ENCODE results near the gene DRC1.

DNA sequence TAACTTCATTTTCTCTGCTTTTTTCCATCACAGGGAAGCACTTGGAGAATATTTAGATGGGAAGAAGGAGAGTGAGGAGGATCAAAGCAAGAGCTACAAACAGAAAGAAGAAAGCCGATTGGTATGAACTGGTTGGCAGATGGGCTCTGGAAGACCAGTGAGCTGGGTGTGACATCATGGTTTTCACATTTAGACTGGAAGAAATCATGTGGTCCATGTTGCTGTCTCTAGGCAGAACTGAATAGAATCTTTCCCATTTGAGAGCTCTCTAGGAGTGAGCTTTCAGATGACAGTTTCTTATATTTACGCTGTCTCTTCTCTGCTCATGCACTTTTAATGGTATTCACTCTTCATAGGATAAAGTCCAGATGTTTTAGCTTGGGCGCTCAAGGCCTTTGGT is 12.6 kb downstream of the DRC1 start:
- TF ChIP-seq USF2 (IDR thresholded peaks at IDR 0.05; ENCODE audit: low read depth, low read length) (no peak), POLR2A (IDR thresholded peaks at IDR 0.05; ENCODE audit: low read depth, low read length) (no peak), SMC3 (IDR thresholded peaks at IDR 0.05; ENCODE audit: low read depth, low read length) (no peak), BHLHE40 (IDR thresholded peaks at IDR 0.05; ENCODE audit: low read depth, low read length) (no peak), FOS (IDR thresholded peaks at IDR 0.05; ENCODE audit: low read depth, low read length) (no peak), RAD21 (IDR thresholded peaks at IDR 0.05; ENCODE audit: low read length) (no peak), MXI1 (IDR thresholded peaks at IDR 0.05; ENCODE audit: borderline replicate concordance, low read depth, low read length) (no peak), RFX5 (IDR thresholded peaks at IDR 0.05; ENCODE audit: low read depth, low read length) (no peak), NFE2L2 (IDR thresholded peaks at IDR 0.05; ENCODE audit: low read depth, low read length) (no peak)
- TF ChIP-seq, protein P1, sequence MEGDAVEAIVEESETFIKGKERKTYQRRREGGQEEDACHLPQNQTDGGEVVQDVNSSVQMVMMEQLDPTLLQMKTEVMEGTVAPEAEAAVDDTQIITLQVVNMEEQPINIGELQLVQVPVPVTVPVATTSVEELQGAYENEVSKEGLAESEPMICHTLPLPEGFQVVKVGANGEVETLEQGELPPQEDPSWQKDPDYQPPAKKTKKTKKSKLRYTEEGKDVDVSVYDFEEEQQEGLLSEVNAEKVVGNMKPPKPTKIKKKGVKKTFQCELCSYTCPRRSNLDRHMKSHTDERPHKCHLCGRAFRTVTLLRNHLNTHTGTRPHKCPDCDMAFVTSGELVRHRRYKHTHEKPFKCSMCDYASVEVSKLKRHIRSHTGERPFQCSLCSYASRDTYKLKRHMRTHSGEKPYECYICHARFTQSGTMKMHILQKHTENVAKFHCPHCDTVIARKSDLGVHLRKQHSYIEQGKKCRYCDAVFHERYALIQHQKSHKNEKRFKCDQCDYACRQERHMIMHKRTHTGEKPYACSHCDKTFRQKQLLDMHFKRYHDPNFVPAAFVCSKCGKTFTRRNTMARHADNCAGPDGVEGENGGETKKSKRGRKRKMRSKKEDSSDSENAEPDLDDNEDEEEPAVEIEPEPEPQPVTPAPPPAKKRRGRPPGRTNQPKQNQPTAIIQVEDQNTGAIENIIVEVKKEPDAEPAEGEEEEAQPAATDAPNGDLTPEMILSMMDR (conservative IDR thresholded peaks at IDR 0.05; ENCODE audit: low read depth, low read length): no peak
- TF ChIP-seq, protein P2, sequence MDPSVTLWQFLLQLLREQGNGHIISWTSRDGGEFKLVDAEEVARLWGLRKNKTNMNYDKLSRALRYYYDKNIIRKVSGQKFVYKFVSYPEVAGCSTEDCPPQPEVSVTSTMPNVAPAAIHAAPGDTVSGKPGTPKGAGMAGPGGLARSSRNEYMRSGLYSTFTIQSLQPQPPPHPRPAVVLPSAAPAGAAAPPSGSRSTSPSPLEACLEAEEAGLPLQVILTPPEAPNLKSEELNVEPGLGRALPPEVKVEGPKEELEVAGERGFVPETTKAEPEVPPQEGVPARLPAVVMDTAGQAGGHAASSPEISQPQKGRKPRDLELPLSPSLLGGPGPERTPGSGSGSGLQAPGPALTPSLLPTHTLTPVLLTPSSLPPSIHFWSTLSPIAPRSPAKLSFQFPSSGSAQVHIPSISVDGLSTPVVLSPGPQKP (IDR thresholded peaks at IDR 0.05; ENCODE audit: borderline replicate concordance, low read depth, low read length): no peak
